H9 (cell line): ENCODE data around the gene TCHH. TPM values are rescaled to one million over a fixed set of nuclear protein-coding genes. Genes with fewer than 3 reads are reported as not detected.

Source experiments
- DNase-seq: peaks from one replicate; pipeline ENCODE4 v3.0.0-alpha.2; 2017
- H2AFZ ChIP-seq: one replicate; pipeline ENCODE4 v1.6.1; 2013; ENCODE audit warnings: mild to moderate bottlenecking, low read length, control low read depth, moderate library complexity
- H2AK5ac ChIP-seq: 2 replicates; pipeline ENCODE4 v1.6.1; 2013; ENCODE audit warnings: low read length, control low read depth, mixed read lengths; ENCODE audit not compliant: insufficient read length
- H2BK120ac ChIP-seq: one replicate; pipeline ENCODE4 v1.6.1; 2013; ENCODE audit warnings: low read depth, mild to moderate bottlenecking, low read length, control low read depth, inconsistent platforms; ENCODE audit not compliant: poor library complexity, severe bottlenecking
- H2BK12ac ChIP-seq: 2 replicates; pipeline ENCODE4 v1.6.1; 2013; ENCODE audit warnings: low read length, control low read depth, mixed read lengths, low read depth; ENCODE audit not compliant: insufficient read length
- H2BK15ac ChIP-seq: 2 replicates; pipeline ENCODE4 v1.6.1; 2013; ENCODE audit warnings: low read depth, low read length, control low read depth
- H2BK20ac ChIP-seq: one replicate; pipeline ENCODE4 v1.6.1; 2013; ENCODE audit warnings: low read depth, mild to moderate bottlenecking, low read length, control low read depth, inconsistent platforms; ENCODE audit not compliant: poor library complexity, severe bottlenecking
- H2BK5ac ChIP-seq: 2 replicates; pipeline ENCODE4 v1.6.1; 2013; ENCODE audit warnings: low read length, control low read depth, mixed read lengths; ENCODE audit not compliant: insufficient read length
- H3K14ac ChIP-seq: 2 replicates; pipeline ENCODE4 v1.6.1; 2013; ENCODE audit warnings: low read length, control low read depth; ENCODE audit not compliant: insufficient read depth
- H3K18ac ChIP-seq: 2 replicates; pipeline ENCODE4 v1.6.1; 2013; ENCODE audit warnings: low read depth, mild to moderate bottlenecking, mixed read lengths, low read length, control low read depth; ENCODE audit not compliant: insufficient read length
- H3K23ac ChIP-seq: 2 replicates; pipeline ENCODE4 v1.6.1; 2013; ENCODE audit warnings: low read length, control low read depth, mixed read lengths, low read depth; ENCODE audit not compliant: insufficient read length
- H3K23me2 ChIP-seq: 2 replicates; pipeline ENCODE4 v1.6.1; 2013; ENCODE audit warnings: low read depth, mild to moderate bottlenecking, mixed read lengths, low read length, control low read depth; ENCODE audit not compliant: insufficient read length, poor library complexity, severe bottlenecking
- H3K27ac ChIP-seq: 2 replicates; pipeline ENCODE4 v1.5.1; 2013; ENCODE audit warnings: low read length, control low read depth, mixed read lengths, low read depth; ENCODE audit not compliant: insufficient read length
- H3K27me3 ChIP-seq: 2 replicates; pipeline ENCODE4 v1.6.1; 2013; ENCODE audit warnings: low read length, control low read depth, inconsistent platforms; ENCODE audit not compliant: insufficient read depth
- H3K4ac ChIP-seq: 2 replicates; pipeline ENCODE4 v1.6.1; 2013; ENCODE audit warnings: low read depth, mild to moderate bottlenecking, control low read depth, inconsistent platforms, low read length, moderate library complexity
- H3K4me1 ChIP-seq: 2 replicates; pipeline ENCODE4 v1.6.1; 2013; ENCODE audit warnings: low read length, control low read depth, inconsistent platforms; ENCODE audit not compliant: insufficient read depth
- H3K4me2 ChIP-seq: 2 replicates; pipeline ENCODE4 v1.6.1; 2013; ENCODE audit warnings: low read length, control low read depth, mixed read lengths; ENCODE audit not compliant: insufficient read length, insufficient read depth
- H3K56ac ChIP-seq: 2 replicates; pipeline ENCODE4 v1.6.1; 2013; ENCODE audit warnings: low read depth, mild to moderate bottlenecking, mixed read lengths, low read length, control low read depth; ENCODE audit not compliant: insufficient read length
- H3K79me1 ChIP-seq: 2 replicates; pipeline ENCODE4 v1.6.1; 2013; ENCODE audit warnings: low read depth, mild to moderate bottlenecking, moderate library complexity, low read length, control low read depth, inconsistent platforms; ENCODE audit not compliant: insufficient read depth, poor library complexity, severe bottlenecking
- H3K79me2 ChIP-seq: 2 replicates; pipeline ENCODE4 v1.6.1; 2013; ENCODE audit warnings: low read length, control low read depth, inconsistent platforms; ENCODE audit not compliant: insufficient read depth
- H3K9ac ChIP-seq: 2 replicates; pipeline ENCODE4 v1.6.1; 2013; ENCODE audit warnings: low read length, control low read depth, mixed read lengths; ENCODE audit not compliant: insufficient read length; ENCODE audit errors: extremely low read depth
- H3K9me3 ChIP-seq: one replicate; pipeline ENCODE4 v1.6.1; 2013; ENCODE audit warnings: low read depth, low read length, inconsistent platforms; ENCODE audit not compliant: control insufficient read depth
- H3T11ph ChIP-seq: one replicate; pipeline ENCODE4 v1.6.1; 2013; ENCODE audit warnings: mild to moderate bottlenecking, low read length, control low read depth, inconsistent platforms
- H4K20me1 ChIP-seq: one replicate; pipeline ENCODE4 v1.6.1; 2013; ENCODE audit not compliant: control insufficient read depth, insufficient read length, insufficient read depth
- H4K5ac ChIP-seq: 2 replicates; pipeline ENCODE4 v1.6.1; 2013; ENCODE audit warnings: low read depth, mild to moderate bottlenecking, mixed read lengths, low read length, control low read depth; ENCODE audit not compliant: insufficient read length
- H4K8ac ChIP-seq: replicated peaks from 2 replicates; pipeline ENCODE4 v1.6.1; 2013; ENCODE audit warnings: low read length, control low read depth, mixed read lengths, low read depth; ENCODE audit not compliant: insufficient read length
- H4K91ac ChIP-seq: 2 replicates; pipeline ENCODE4 v1.6.1; 2013; ENCODE audit warnings: low read depth, mild to moderate bottlenecking, moderate library complexity, mixed read lengths, low read length, control low read depth; ENCODE audit not compliant: insufficient read length
- H3K27ac Mint-ChIP-seq, 3 experiments: 2 replicates in 2 of 3; 3 replicates in 1 of 3; pipeline ENCODE4 v1.8.0; 2020 to 2021; ENCODE audit warnings: mixed read lengths in 3 of 3, mild to moderate bottlenecking in 1 of 3, moderate library complexity in 1 of 3
- H3K27me3 Mint-ChIP-seq: 2 replicates; pipeline ENCODE4 v1.8.0; 2021; ENCODE audit warnings: low read depth, mild to moderate bottlenecking, moderate library complexity, mixed read lengths
- H3K36me3 Mint-ChIP-seq, 3 experiments: 2 replicates in 2 of 3; 3 replicates in 1 of 3; pipeline ENCODE4 v1.8.0; 2020 to 2021; ENCODE audit warnings: low read depth in 3 of 3, mixed read lengths in 3 of 3; ENCODE audit not compliant: insufficient read depth in 1 of 3
- H3K4me1 Mint-ChIP-seq, 2 experiments: 2 replicates each; pipeline ENCODE4 v1.8.0; 2020; ENCODE audit warnings: mixed read lengths in 2 of 2
- H3K4me3 Mint-ChIP-seq, 2 experiments: 2 replicates in 1 of 2; 3 replicates in 1 of 2; pipeline ENCODE4 v1.8.0; 2020 to 2021; ENCODE audit warnings: mild to moderate bottlenecking in 2 of 2, mixed read lengths in 2 of 2, moderate library complexity in 1 of 2
- H3K9me3 Mint-ChIP-seq, 2 experiments: 2 replicates in 1 of 2; 3 replicates in 1 of 2; pipeline ENCODE4 v1.8.0; 2020; ENCODE audit warnings: mild to moderate bottlenecking in 2 of 2, mixed read lengths in 2 of 2, moderate library complexity in 1 of 2
- CTCF ChIP-seq: fragments of 200-600 bp; sonication (generic); conservative IDR thresholded peaks from 3 replicates; pipeline ENCODE4 v1.8.0; 2021; ENCODE audit warnings: antibody characterized with exemption, mild to moderate bottlenecking
- total RNA-seq: library from RNA; stranded (reverse); gene quantifications from 2 replicates; pipeline ENCODE4 v1.2.1, GENCODE V29; 2021

Gene TCHH
- total RNA-seq, 1 experiment from 2014 or later = not detected

- H4K8ac ChIP-seq = no peak overlapping the region
- H3K4ac ChIP-seq = no peak overlapping the region
- Mint-ChIP-seq H3K27me3 (peaks cover 2% of the 10 kb centered on the region; the same call in 1 of the 2 replicates), H3K27ac (no peak overlapping the region), H3K36me3 (peaks cover 0 to 5% (median 0%) of the 10 kb centered on the region in 3 experiments; a peak in 3 of 7 replicates), H3K4me1 (no peaks in the 10 kb centered on the region), H3K4me3 (no peak overlapping the region), H3K9me3 (peaks cover 29 to 77% of the 10 kb centered on the region in 2 experiments)
- no peak for DNase-seq
- H3K14ac ChIP-seq = no peak overlapping the region
- H3K4me1 ChIP-seq = no peaks in the 10 kb centered on the region
- TF ChIP-seq CTCF = no peak
- H2AK5ac ChIP-seq = no peak overlapping the region
- H2BK5ac ChIP-seq = no peak overlapping the region
- no peak overlapping the region for H2BK15ac ChIP-seq
- H3K56ac ChIP-seq = no peak overlapping the region
- no peak overlapping the region for H2BK12ac ChIP-seq
- H4K5ac ChIP-seq = no peak overlapping the region
- H3K9ac ChIP-seq = no peak overlapping the region
- H3K27me3 ChIP-seq = no peaks in the 10 kb centered on the region
- no peaks in the 10 kb centered on the region for H4K20me1 ChIP-seq
- H3K79me1 ChIP-seq = no peaks in the 10 kb centered on the region
- H3K18ac ChIP-seq = no peak overlapping the region
- H4K91ac ChIP-seq = no peak overlapping the region
- no peaks in the 10 kb centered on the region for H3K23me2 ChIP-seq
- H3K4me2 ChIP-seq = no peak overlapping the region
- H2BK20ac ChIP-seq = no peak overlapping the region
- no peak overlapping the region for H2AFZ ChIP-seq
- no peak overlapping the region for H3T11ph ChIP-seq
- H2BK120ac ChIP-seq = no peak overlapping the region
- no peak overlapping the region for H3K23ac ChIP-seq
- no peaks in the 10 kb centered on the region for H3K79me2 ChIP-seq
- no peak overlapping the region for H3K27ac ChIP-seq
- peaks cover 27% of the 10 kb centered on the region for H3K9me3 ChIP-seq
These were observed 48.1 kb downstream of the TCHH start for GRCh38 chr1:152067150-152067549.
